Iris pigment epithelial cell (primary cell): ENCODE data around the gene KDM1A.

ENCODE experiments used
- DNase-seq: peaks from one replicate; pipeline ENCODE4 v3.0.0-alpha.2; 2011; ENCODE audit warnings: low read depth

The KDM1A gene

GRCh38 chr1:23013657-23014056 is 5.6 kb upstream of the KDM1A start:
- no peak for DNase-seq

GRCh38 chr1:23018661-23019093 is 591 bp upstream of the KDM1A start:
- DNase-seq = no peak

- DNase-seq = peak; percentile 55
Observed at GRCh38 chr1:23019863-23020625, 776 bp downstream of the KDM1A start.

DNA sequence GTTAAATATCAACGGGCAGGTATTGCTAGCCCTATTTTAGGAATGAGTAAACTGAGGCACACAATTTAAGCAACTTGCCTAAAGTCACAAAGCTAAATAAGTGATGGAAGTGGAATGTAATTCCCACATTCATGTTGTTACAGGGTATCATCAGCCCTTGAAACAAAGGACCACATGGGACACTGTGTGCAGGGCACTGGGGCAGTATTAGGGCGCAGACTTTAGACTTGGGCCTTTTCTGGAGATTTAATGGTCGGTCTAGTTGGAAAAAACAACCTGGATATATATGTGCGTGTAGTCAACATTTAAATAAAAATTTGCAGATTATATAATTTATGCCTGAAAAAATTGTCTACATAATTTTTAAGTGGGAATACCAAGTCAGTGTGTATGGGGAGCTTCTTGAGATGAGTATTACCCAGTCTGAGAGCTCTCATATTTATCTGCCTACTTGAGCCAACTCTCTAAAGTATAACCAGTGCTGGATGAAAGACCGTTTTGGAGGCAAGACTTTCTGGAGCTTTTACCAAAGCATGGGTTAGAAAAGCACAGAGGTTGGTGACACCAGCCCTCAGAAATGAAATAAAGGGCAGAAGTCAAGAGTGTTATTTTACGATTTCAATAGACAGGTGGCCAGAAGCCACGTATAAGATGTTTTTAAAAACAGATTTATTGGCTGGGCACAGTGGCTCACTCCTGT is 1.6 kb downstream of the KDM1A start:
- peak; percentile 24 for DNase-seq

DNA sequence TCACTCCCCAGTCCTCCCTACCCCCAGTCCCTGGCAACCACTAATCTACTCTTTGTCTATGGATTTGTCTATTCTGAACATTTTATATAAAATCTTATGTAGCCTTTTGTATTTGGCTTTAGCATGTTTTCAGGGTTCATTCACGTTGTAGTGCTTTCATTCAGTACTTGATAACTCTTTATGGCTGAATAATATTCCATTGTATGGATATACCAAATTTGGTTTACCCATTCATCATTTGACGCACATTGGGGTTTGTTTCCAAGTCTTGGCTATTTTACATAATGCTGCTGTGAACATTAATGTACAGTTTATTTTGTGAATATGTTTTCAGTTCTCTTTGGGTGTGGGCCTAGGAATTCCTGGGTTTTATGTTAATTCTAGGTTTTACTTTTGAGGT is 2.6 kb downstream of the KDM1A start:
- no peak for DNase-seq

DNA sequence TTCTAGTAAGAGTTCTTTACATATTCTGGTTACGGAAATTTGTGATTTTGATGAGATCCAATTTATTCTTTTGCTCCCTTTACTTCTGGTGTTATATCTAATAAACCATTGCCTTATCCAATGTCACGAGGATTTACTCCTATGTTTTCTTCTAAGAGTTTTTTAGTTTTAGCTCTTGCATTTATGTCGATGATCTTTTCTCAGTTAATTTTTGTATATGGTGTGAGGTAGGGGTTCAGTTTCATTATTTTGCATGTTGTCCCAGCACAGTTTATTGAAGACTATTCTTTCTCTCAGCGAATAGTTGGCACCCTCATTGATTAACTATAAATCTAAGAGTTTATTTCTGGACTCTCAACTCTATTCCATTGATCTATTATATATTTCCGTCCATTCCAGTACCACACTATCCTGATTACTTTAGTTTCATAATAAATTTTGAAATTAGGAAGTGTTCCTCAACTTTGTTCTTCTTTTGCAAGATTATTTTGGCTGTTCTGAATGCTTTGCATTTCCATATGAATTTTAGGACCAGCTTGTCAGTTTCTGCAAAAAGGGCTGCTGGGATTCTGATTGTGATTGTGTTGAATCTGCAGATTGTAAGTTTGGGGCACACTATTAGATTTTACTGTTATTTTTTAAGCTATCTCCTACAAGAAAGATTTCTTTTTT is 4.0 kb downstream of the KDM1A start:
- no peak for DNase-seq

GRCh38 chr1:23026568-23026967 is 7.3 kb downstream of the KDM1A start:
- DNase-seq = no peak

- no peak for DNase-seq
Observed at GRCh38 chr1:23027352-23027907, 8.2 kb downstream of the KDM1A start.

DNA sequence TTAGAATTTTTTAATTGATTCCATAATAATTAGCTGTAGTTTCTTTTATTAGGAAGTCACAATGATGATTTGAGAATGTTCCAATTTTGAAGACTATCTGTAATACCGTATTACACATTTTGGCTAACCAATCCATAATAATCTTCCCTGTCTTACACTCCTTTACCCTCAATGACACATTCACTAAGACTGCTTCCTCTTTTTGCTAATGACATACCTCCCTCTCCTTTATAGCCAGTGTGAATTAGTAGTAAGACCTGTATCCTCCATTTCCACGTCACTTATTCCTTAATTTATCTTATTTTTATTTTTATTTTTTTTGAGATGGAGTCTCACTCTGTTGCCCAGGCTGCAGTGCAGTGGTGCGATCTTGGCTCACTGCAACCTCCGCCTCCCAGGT is 10.1 kb downstream of the KDM1A start:
- DNase-seq = no peak

DNA sequence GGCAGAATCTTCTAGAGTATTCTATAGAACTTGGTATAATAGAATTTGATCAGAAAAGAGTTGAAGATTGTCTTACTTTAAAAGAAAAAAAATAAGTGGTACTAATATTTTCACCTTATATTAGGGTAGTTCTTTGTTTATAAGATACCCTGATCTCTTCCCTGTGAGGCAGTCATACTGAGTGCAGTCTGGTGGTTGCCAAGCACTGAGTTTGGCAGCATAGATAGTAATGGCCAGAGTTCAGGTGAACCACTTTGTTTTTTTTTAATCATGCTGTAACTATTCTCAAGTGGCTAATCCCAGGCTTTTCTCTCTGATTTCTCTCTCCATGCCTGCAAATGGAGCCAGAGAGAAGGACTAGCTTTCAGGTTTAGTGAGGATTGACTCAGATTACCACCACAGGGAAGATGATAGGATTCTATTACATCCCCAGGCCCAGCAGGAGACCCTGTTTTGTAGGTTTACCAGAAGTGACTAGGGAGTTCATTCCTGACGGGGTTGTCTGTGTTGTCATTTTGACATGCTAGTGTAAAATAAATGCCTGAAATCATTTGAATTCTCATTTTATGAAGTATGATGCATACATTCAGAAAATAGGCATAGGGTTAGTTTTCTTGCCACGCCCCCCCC is 16.7 kb downstream of the KDM1A start:
- peak; percentile 20 for DNase-seq

- peak; percentile 42 for DNase-seq
Observed at GRCh38 chr1:23037081-23037740, 17.9 kb downstream of the KDM1A start.

- no peak for DNase-seq
Observed at GRCh38 chr1:23039308-23039826, 20.1 kb downstream of the KDM1A start.

- no peak for DNase-seq
Observed at GRCh38 chr1:23040509-23040908, 21.2 kb downstream of the KDM1A start.

DNA sequence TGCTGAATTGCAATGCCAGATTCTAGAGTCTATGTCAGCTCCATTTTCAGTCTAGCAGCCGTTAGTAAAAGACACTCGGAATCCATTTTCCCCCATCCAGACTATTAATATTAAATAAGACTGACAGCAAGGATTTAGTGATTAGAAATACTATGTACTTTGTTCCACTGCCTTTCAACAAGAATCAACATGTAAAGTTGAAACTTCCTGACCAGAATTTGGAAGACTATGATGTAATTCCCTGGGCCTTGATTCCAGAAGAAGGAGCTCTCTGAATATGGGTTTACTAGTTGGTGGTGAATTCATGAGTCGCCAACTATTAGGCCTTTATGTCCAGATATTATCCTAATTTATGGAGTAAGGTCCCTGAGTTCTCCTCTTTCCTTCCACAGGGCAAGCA is 24.8 kb downstream of the KDM1A start:
- no peak for DNase-seq

DNA sequence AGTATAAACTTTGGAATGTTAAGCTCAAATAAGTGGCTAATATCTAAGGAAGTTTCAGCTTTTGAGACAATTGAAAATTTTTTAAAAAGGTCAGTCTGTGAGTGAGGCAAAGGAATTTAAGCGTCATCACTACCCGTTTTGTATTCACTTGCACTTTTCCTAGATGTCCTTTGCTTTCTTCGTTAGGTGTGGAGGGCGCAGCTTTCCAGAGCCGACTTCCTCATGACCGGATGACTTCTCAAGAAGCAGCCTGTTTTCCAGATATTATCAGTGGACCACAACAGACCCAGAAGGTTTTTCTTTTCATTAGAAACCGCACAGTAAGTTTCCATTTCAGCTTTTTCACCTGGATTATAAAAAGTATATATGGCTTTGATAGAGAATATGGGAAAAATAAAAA is 30.9 kb downstream of the KDM1A start:
- DNase-seq = no peak

GRCh38 chr1:23051290-23051909 is 32.1 kb downstream of the KDM1A start:
- no peak for DNase-seq

DNA sequence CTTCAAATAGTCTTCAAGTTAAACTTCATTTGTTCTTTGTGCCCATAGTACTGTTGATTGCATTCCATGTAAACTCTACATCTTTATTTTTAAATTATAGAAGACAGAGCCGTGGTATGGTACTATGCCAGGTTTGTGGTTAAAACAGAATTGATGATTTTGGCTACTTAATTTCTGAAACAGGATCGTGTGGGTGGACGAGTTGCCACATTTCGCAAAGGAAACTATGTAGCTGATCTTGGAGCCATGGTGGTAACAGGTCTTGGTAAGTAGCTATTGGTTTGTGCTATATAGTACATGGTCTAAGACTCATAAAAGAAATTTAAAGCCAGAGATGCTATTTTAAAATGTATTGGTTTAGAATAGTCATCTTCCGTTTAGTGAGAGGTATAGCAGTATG is 38.0 kb downstream of the KDM1A start:
- no peak for DNase-seq

- peak; percentile 27 for DNase-seq
Observed at GRCh38 chr1:23062271-23062670, 43.0 kb downstream of the KDM1A start.

GRCh38 chr1:23065385-23065784 is 46.1 kb downstream of the KDM1A start:
- no peak for DNase-seq

DNA sequence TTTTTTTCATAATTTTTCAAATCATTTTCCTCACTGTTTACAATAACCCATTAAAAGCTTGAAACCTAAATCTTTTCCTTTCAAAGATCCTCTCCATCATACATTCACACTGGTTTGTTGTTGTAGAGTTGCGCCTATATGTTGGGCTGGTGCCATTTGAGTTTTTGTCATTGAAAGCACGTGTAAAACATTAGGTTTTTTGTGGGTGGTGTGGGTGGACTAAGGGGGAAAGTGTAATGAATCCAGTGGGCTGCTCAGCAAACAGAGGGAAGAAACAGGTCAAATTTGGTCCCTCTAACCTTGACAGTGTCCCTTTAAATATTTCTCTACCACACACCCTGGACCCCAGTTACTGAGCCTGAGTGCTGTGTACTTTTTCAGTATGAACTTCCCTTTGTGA is 46.8 kb downstream of the KDM1A start:
- no peak for DNase-seq

- no peak for DNase-seq
Observed at GRCh38 chr1:23069149-23069548, 49.9 kb downstream of the KDM1A start.
